Amniotic epithelial cell (primary cell): ENCODE measurements around the gene CLDN18.

Source experiments
- DNase-seq: peaks from one replicate; pipeline ENCODE4 v3.0.0-alpha.2; 2010; ENCODE audit warnings: low read depth

The CLDN18 gene

GRCh38 chr3:138025553-138025952 is 15.6 kb downstream of the CLDN18 start:
- DNase-seq = no peak

GRCh38 chr3:138027821-138028220 is 17.9 kb downstream of the CLDN18 start:
- no peak for DNase-seq

GRCh38 chr3:138030734-138031280 is 20.8 kb downstream of the CLDN18 start:
- DNase-seq = no peak

- no peak for DNase-seq
Measured at GRCh38 chr3:138031536-138031935, 21.6 kb downstream of the CLDN18 start.

- DNase-seq = no peak
Measured at GRCh38 chr3:138032567-138032966, 22.6 kb downstream of the CLDN18 start.

GRCh38 chr3:138033202-138033691 is 23.3 kb downstream of the CLDN18 start:
- no peak for DNase-seq

- no peak for DNase-seq
Measured at GRCh38 chr3:138034918-138035317, 25.0 kb downstream of the CLDN18 start.

- no peak for DNase-seq
Measured at GRCh38 chr3:138036572-138036971, 26.6 kb downstream of the CLDN18 start.

GRCh38 chr3:138038725-138039462 is 28.9 kb downstream of the CLDN18 start:
- no peak for DNase-seq

GRCh38 chr3:138042043-138042442 is 32.1 kb downstream of the CLDN18 start:
- peak; percentile 65 for DNase-seq

- DNase-seq = peak; percentile 41
Measured at GRCh38 chr3:138043266-138044029, 33.5 kb downstream of the CLDN18 start.

- DNase-seq = no peak
Measured at GRCh38 chr3:138046085-138046484, 36.1 kb downstream of the CLDN18 start.

- peak; percentile 23 for DNase-seq
Measured at GRCh38 chr3:138046955-138047354, 37.0 kb downstream of the CLDN18 start.

GRCh38 chr3:138047596-138048158 is 37.7 kb downstream of the CLDN18 start:
- DNase-seq = no peak

- peak; percentile 81 for DNase-seq
Measured at GRCh38 chr3:138049157-138049919, 39.4 kb downstream of the CLDN18 start.

- DNase-seq = peak; percentile 47
Measured at GRCh38 chr3:138051947-138052802, 42.2 kb downstream of the CLDN18 start.

GRCh38 chr3:138054057-138054456 is 44.1 kb downstream of the CLDN18 start:
- DNase-seq = no peak

GRCh38 chr3:138057384-138057783 is 47.4 kb downstream of the CLDN18 start:
- no peak for DNase-seq

- no peak for DNase-seq
Measured at GRCh38 chr3:138059261-138059660, 49.3 kb downstream of the CLDN18 start.

- DNase-seq = no peak
Measured at GRCh38 chr3:138060792-138061191, 50.8 kb downstream of the CLDN18 start.

GRCh38 chr3:138062037-138062436 is 52.1 kb downstream of the CLDN18 start:
- no peak for DNase-seq
